BJ (cell line): ENCODE results near the gene STON2. TPM values are rescaled to one million over a fixed set of nuclear protein-coding genes. Genes with fewer than 3 reads are reported as not detected.

Experiments
- CTCF ChIA-PET: fragments of 350-600 bp; formaldehyde crosslinking; extraction: SDS; loops from one replicate; lab custom pipeline; 2021; ENCODE audit warnings: antibody characterized with exemption, inconsistent platforms; lab: Yijun Ruan, JAX
- POLR2A ChIA-PET: fragments of 300-600 bp; sonication (Branson Sonifier 250); formaldehyde crosslinking; extraction: SDS; loops from one replicate; lab custom pipeline; 2021; ENCODE audit warnings: antibody characterized with exemption; lab: Charles Lee
- DNase-seq: peaks from one replicate; pipeline ENCODE4 v3.0.0-alpha.2; 2011; ENCODE audit warnings: low read depth
- H3K27me3 ChIP-seq: 2 replicates; pipeline ENCODE4 v1.6.0; 2011; ENCODE audit warnings: low read length; ENCODE audit not compliant: control insufficient read depth, insufficient read depth
- H3K36me3 ChIP-seq: 2 replicates; pipeline ENCODE4 v1.5.1; 2011; ENCODE audit warnings: low read length; ENCODE audit not compliant: control insufficient read depth, insufficient read depth
- H3K4me3 ChIP-seq: 2 replicates; pipeline ENCODE4 v1.5.1; 2011; ENCODE audit warnings: low read depth, mild to moderate bottlenecking, control low read depth, low read length
- polyA plus RNA-seq: library from polyadenylated mRNA; depleted of rRNA; stranded (reverse); fragments of >200 nt; gene quantifications from 2 replicates; pipeline ENCODE4 v1.2.3, GENCODE V29; 2011
- TF ChIP-seq, protein P1 (sequence below): IDR thresholded peaks from 2 replicates; pipeline ENCODE4 v1.5.1; 2011; ENCODE audit warnings: low read depth, mild to moderate bottlenecking, control low read depth, inconsistent platforms, low read length, moderate library complexity; ENCODE audit not compliant: insufficient read depth

The STON2 gene
- polyA plus RNA-seq, 1 experiment = not detected

DNA sequence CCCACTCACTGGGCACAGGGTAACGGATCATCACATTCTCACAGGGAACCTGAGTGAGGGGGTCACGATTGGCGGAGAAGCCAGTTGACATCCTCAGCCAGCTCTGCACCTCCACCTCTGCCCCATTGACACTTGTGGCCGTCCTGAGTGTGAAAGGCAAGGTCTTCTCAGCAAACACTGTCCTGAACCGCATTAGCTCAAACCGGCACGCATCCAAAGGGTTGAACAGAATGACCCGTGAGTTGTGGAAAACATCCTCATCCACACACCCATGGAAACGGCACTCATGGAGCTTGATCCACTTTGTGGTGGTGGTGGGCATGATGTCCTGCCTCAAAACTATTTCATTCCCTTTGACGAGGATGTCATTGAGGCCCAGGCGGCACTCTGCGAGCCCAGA, 123.0 kb downstream of the STON2 start:
- no peak overlapping the region for H3K4me3 ChIP-seq
- no peaks in the 10 kb centered on the region for H3K27me3 ChIP-seq
- no peak for DNase-seq
- TF ChIP-seq, protein P1, sequence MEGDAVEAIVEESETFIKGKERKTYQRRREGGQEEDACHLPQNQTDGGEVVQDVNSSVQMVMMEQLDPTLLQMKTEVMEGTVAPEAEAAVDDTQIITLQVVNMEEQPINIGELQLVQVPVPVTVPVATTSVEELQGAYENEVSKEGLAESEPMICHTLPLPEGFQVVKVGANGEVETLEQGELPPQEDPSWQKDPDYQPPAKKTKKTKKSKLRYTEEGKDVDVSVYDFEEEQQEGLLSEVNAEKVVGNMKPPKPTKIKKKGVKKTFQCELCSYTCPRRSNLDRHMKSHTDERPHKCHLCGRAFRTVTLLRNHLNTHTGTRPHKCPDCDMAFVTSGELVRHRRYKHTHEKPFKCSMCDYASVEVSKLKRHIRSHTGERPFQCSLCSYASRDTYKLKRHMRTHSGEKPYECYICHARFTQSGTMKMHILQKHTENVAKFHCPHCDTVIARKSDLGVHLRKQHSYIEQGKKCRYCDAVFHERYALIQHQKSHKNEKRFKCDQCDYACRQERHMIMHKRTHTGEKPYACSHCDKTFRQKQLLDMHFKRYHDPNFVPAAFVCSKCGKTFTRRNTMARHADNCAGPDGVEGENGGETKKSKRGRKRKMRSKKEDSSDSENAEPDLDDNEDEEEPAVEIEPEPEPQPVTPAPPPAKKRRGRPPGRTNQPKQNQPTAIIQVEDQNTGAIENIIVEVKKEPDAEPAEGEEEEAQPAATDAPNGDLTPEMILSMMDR = no peak
- POLR2A ChIA-PET = no interaction called here
- CTCF ChIA-PET = interaction anchor here (15.2 kb wide), 1 partner anchor 178 kb away, joined by 331 read pairs; no protein-coding TSS in a partner anchor
- H3K36me3 ChIP-seq = no peaks in the 10 kb centered on the region

DNA sequence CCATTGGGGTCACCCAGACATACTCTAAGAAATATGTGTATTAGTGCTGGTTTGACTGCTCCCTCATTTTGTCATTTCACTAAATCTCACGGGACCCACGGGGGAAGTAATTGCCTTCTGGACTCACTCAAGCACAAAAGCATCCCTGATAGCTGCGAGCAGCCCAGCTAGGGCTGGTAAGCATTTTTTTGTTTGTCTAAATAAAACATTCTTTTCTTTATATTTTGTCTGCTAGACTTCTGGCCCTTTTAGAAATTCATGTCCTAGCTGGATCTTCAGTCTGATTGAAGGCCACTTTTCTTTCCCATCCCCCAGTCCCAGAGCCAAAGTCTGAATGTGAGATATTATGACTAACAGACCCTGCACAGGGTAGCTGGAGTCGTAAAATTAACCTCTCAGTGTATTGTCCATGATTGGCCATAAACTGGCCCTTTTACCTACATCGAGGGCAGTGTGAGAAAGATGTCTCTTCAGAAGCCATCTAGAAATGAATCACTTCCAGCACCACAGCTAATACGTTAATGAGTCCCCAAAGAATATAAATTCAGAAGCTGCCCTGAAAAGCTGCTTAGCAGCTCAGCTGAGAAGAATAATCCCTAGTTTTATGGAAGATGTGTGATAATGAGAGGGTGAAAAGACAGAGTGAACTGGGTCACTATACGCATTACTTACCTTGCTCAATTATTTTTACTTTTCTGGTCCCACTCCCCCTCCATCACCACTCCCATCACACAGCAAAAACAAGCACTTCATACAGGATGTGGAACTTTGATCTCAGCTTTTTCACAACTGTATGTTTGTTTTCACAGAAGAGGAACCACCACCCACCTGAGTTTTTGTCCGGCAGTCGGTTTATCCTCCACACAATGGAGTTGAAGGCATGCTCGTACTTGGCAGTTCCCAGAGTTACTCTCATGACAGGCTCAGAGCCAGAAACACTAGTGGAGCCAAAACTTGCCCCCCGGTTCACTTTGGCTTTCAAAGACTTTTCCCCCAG, 123.8 kb downstream of the STON2 start:
- DNase-seq = no peak
- Histone ChIP-seq H3K4me3 (no peak overlapping the region), H3K27me3 (no peaks in the 10 kb centered on the region), H3K36me3 (no peaks in the 10 kb centered on the region)
- TF ChIP-seq, protein P1 = no peak
- ChIA-PET POLR2A (no interaction called here), CTCF (interaction anchor here (0.7 to 15.2 kb wide), 3 partner anchors 20 to 188 kb away, joined by 3 to 331 read pairs (median 9); no protein-coding TSS in a partner anchor)

DNA sequence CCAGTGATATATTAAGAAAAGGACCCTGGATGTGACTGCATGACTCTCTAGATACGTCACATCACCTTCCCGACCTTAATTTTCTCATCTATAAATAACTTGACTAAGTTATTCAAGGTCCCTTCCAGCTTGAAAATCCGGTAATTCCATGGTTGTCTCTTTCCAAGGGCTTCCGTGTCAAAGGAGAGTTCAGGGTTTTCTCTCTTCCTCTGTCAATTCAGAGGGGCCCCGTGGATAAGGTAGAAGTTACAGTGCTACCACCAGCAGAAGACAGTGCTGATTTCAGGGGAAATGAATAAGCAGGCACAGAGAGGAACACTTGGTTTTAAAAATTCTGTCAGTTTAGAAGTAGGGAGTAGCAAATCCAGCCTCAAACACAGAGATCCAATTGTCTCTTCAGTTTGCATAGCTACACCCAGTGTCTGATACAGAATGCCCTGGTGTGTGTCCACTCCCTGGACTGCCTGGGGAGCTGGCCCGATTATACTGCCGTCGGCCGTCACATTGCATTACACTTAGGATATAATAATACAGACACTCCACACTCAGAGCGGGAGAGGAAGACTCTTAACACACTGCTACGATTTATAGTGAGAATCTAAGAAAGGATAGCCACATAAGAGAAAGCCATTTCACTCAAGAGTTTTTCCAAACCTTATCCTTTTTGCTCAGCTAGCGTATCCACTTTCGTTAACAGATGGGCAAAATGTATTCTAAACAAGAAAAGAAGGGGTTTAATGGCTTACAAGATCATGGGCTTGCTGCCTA, 124.6 kb downstream of the STON2 start:
- TF ChIP-seq, protein P1 = no peak
- DNase-seq = no peak
- Histone ChIP-seq H3K27me3 (no peaks in the 10 kb centered on the region), H3K36me3 (no peaks in the 10 kb centered on the region), H3K4me3 (no peak overlapping the region)
- CTCF ChIA-PET = interaction anchor here (0.7 to 15.2 kb wide), 4 partner anchors 21 to 189 kb away, joined by 3 to 331 read pairs (median 7); no protein-coding TSS in a partner anchor
- POLR2A ChIA-PET = no interaction called here

DNA sequence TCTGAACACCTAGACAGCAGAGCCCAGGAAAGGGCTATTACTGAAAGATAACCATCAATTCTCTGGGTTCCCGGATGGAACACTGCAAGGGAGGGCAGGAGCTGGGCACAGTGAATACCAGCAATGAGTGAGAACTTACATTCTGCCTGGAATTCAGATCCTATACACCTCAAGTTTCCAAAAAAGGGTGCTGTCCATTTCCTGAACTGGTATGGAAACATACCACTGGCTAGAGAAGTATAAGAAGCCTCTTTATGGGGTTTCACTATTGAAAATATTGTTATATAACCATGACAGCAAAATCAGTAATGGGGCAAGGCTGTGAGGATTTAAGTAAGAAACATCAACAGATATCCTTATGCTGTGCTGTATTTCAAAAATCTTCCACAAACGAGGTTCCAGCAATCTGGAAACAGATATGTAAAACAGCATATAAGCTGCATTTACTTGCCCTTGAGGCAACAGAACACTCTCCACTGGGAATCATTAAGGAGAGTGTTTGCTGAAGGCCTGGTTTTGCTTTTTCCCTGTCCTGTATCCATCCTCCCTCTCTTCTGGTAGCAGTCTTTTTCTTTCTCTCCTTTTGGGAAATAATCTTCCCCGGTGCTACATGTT, 126.1 kb downstream of the STON2 start:
- CTCF ChIA-PET = interaction anchor here (0.7 to 15.2 kb wide), 4 partner anchors 160 to 191 kb away, joined by 3 to 331 read pairs (median 6); no protein-coding TSS in a partner anchor
- DNase-seq = no peak
- Histone ChIP-seq H3K36me3 (no peaks in the 10 kb centered on the region), H3K27me3 (no peaks in the 10 kb centered on the region), H3K4me3 (no peak overlapping the region)
- POLR2A ChIA-PET = no interaction called here
- TF ChIP-seq, protein P1 = no peak
